SKM-1 (cell line): ENCODE results near the gene RAD18.

Experiments
- DNase-seq: peaks from one replicate; lab custom pipeline; 2025; ENCODE audit not compliant: unreplicated experiment; lab: John Stamatoyannopoulos, UW

RAD18 gene

GRCh38 chr3:8867646-8868045 is 95.6 kb downstream of the RAD18 start:
- no peak for DNase-seq

GRCh38 chr3:8865697-8866096 is 97.6 kb downstream of the RAD18 start:
- DNase-seq = no peak

GRCh38 chr3:8864402-8865350 is 98.6 kb downstream of the RAD18 start:
- DNase-seq = peak; percentile 18

GRCh38 chr3:8863891-8864290 is 99.4 kb downstream of the RAD18 start:
- no peak for DNase-seq

GRCh38 chr3:8857720-8858367 is 105.4 kb downstream of the RAD18 start:
- no peak for DNase-seq

GRCh38 chr3:8856721-8857120 is 106.6 kb downstream of the RAD18 start:
- no peak for DNase-seq

- no peak for DNase-seq
Observed at GRCh38 chr3:8856071-8856470, 107.2 kb downstream of the RAD18 start.

GRCh38 chr3:8854656-8855055 is 108.6 kb downstream of the RAD18 start:
- no peak for DNase-seq

GRCh38 chr3:8853081-8853480 is 110.2 kb downstream of the RAD18 start:
- no peak for DNase-seq

- DNase-seq = no peak
Observed at GRCh38 chr3:8852511-8852910, 110.8 kb downstream of the RAD18 start.

- no peak for DNase-seq
Observed at GRCh38 chr3:8851703-8852102, 111.6 kb downstream of the RAD18 start.

- no peak for DNase-seq
Observed at GRCh38 chr3:8848696-8849131, 114.6 kb downstream of the RAD18 start.

GRCh38 chr3:8847317-8847716 is 116.0 kb downstream of the RAD18 start:
- DNase-seq = no peak

- no peak for DNase-seq
Observed at GRCh38 chr3:8846176-8846575, 117.1 kb downstream of the RAD18 start.

GRCh38 chr3:8845641-8846040 is 117.6 kb downstream of the RAD18 start:
- no peak for DNase-seq

GRCh38 chr3:8843347-8843746 is 119.9 kb downstream of the RAD18 start:
- no peak for DNase-seq

GRCh38 chr3:8842293-8842692 is 121.0 kb downstream of the RAD18 start:
- no peak for DNase-seq

GRCh38 chr3:8841472-8841871 is 121.8 kb downstream of the RAD18 start:
- no peak for DNase-seq

- DNase-seq = no peak
Observed at GRCh38 chr3:8840556-8840955, 122.7 kb downstream of the RAD18 start.

- no peak for DNase-seq
Observed at GRCh38 chr3:8839607-8840325, 123.5 kb downstream of the RAD18 start.

GRCh38 chr3:8838765-8839423 is 124.4 kb downstream of the RAD18 start:
- DNase-seq = no peak
